Measurements from ENCODE around the gene MX1. TPM values are rescaled to one million over a fixed set of nuclear protein-coding genes. Genes with fewer than 3 reads are reported as not detected.

The MX1 gene
- total and polyA plus RNA-seq, 5 experiments from 2014 or later: 36.8 to 66.7 (median 61.4) TPM

DNA sequence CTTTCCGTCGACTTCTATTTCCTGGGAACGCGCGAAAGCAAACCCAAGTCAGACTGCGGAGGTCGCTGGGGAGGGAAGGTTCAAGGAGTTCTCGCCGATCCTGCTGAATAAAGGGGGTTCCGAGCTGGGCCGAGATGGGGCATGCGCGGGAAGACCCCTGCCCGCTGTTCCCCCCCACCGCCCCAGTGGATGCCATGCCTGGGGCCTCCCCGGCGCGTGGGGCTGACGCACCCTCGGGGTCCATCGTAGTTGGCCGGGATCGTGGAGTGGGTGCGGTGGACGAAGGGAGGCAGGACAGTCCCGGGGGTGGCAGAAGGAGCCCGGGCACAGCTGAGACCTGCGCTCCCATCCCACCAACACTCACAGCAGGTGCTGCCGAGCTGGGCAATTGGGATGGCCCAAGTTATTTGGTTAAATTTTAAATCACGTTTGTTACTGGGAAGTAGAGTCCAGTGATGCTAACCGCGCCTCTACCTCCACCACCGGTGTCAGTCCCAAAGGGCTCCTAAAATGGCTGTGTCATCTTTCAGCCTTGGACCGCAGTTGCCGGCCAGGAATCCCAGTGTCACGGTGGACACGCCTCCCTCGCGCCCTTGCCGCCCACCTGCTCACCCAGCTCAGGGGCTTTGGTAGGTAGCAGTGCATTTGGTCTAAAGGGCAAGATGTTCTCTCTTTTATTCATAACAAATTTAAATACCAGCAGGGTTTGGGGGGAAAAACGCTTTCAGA is 801 bp downstream of the MX1 start:
- H3K4me1 Mint-ChIP-seq: peaks cover 14 to 85% (median 40%) of the 10 kb centered on the region in 4 donors
- ATAC-seq: peak in 1 of 2 donors; percentile 13
- H3K27ac Mint-ChIP-seq: peak overlapping the region; percentile 91 to 99 (median 96)
- POLR2A ChIA-PET: interaction anchor here (0.7 to 6.7 kb wide), 4 partner anchors 58 to 144 kb away, joined by 3 to 61 read pairs (median 4); no protein-coding TSS in a partner anchor
- peak overlapping the region; percentile 93 to 98 (median 96) for H3K4me3 Mint-ChIP-seq
- peak in 6 of 10 donors; percentile 6 to 26 (median 11) for DNase-seq
- H3K36me3 Mint-ChIP-seq: peaks cover 4 to 33% (median 20%) of the 10 kb centered on the region in 3 donors
- no peaks in the 10 kb centered on the region for H3K27me3 Mint-ChIP-seq
- H3K9me3 Mint-ChIP-seq: no peaks in the 10 kb centered on the region

DNA sequence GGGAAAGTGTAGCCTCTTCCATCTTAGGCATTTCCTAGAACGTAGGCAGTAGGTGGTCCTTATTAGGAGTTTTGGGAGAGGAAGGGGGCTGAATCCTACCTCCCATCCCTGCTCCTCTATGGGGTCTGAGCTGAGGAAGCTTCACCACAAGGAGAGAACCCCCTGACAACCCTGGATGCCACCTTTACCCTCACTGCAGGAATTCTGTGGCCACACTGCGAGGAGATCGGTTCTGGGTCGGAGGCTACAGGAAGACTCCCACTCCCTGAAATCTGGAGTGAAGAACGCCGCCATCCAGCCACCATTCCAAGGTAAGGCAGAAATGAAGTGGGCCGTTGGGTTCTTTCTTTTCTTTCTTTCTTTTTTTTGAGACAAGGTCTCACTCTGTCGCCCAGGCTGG is 1.5 kb downstream of the MX1 start:
- Mint-ChIP-seq H3K9me3 (no peaks in the 10 kb centered on the region), H3K4me3 (peak overlapping the region; percentile 93 to 98 (median 96)), H3K4me1 (peaks cover 12 to 86% (median 41%) of the 10 kb centered on the region in 4 donors), H3K36me3 (peaks cover 9 to 40% (median 26%) of the 10 kb centered on the region in 3 donors), H3K27ac (peak overlapping the region; percentile 60 to 99 (median 96)), H3K27me3 (no peaks in the 10 kb centered on the region)
- DNase-seq: no peak
- POLR2A ChIA-PET: interaction anchor here (1.2 to 6.7 kb wide), 2 partner anchors 59 to 64 kb away, joined by 4 to 61 read pairs; no protein-coding TSS in a partner anchor
- ATAC-seq: no peak

DNA sequence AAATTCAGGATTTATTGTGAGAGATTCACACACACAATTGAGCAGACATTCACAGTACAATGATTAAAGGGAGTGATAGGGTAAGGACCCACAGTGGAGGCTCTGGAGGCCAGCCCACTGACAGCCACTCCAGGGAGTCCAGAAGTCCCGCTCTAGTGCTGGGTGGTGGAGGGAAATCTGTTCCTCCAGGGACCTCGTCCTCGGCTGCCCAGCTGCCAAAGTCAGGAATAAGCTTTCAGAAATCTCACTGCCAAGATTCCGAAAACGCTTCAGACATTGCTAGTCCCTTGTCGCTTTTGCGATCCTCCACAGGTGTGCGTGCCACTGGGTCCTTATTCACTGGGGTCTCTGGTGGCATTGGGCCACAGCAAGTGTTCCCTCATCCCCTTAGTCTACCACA is 2.3 kb downstream of the MX1 start:
- no peaks in the 10 kb centered on the region for H3K9me3 Mint-ChIP-seq
- peak overlapping the region in 9 of 10 donors; percentile 74 to 99 (median 96) for H3K27ac Mint-ChIP-seq
- peaks cover 11 to 85% (median 47%) of the 10 kb centered on the region in 4 donors for H3K4me1 Mint-ChIP-seq
- POLR2A ChIA-PET: interaction anchor here (6.7 kb wide), 1 partner anchor 59 kb away, joined by 61 read pairs; no protein-coding TSS in a partner anchor
- peaks cover 16 to 48% (median 34%) of the 10 kb centered on the region in 3 donors for H3K36me3 Mint-ChIP-seq
- H3K4me3 Mint-ChIP-seq: peak overlapping the region; percentile 43 to 98 (median 96)
- H3K27me3 Mint-ChIP-seq: no peaks in the 10 kb centered on the region
- ATAC-seq (no peak), DNase-seq (no peak)

DNA sequence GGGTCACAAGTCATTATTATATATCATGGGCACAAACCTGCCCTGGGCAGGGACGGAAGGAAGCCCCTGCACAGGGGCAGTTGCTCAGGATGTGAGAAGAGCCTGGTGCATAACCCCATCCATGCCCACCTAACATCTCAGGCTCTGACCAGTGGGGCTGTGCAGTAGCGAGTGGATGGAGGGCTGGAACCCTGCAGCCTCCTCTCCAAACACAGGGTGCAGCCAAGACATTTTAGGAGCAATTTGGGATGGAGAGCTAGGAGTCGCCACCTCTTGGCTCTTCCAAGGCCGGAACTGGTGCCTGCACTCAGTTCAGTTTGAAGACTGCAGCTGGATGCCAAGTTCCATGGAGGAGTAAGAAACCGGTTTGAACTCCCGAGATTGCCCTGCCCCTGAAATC is 2.8 kb downstream of the MX1 start:
- H3K4me3 Mint-ChIP-seq: peak overlapping the region in 5 of 10 donors; percentile 19 to 98 (median 96)
- no peak for ATAC-seq
- DNase-seq: no peak
- H3K27me3 Mint-ChIP-seq: no peaks in the 10 kb centered on the region
- H3K27ac Mint-ChIP-seq: peak overlapping the region in 4 of 10 donors; percentile 47 to 99 (median 96)
- H3K9me3 Mint-ChIP-seq: no peaks in the 10 kb centered on the region
- POLR2A ChIA-PET: interaction anchor here (6.7 kb wide), 1 partner anchor 60 kb away, joined by 61 read pairs; no protein-coding TSS in a partner anchor
- peaks cover 10 to 83% (median 44%) of the 10 kb centered on the region in 4 donors for H3K4me1 Mint-ChIP-seq
- H3K36me3 Mint-ChIP-seq: peaks cover 19 to 53% (median 39%) of the 10 kb centered on the region in 3 donors

DNA sequence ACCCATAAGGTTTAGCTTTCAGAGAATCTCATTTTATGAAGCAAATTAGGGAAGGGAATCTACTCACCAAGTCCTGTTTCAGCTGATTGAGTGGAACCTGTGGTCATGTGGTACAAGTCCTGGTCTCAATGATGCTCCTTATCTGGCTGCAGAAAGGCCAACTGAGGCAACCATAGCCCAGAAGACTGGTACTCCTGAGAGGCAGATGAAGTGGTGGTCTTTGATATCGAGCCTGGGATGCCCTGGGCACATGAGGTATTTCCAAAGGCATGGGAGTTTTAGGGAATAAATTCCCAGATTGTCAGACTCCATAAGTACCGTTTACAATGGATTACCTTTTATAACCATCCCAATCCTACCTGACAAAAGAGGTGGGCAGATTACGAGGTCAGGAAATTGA is 3.3 kb downstream of the MX1 start:
- Mint-ChIP-seq H3K36me3 (peaks cover 21 to 57% (median 44%) of the 10 kb centered on the region in 3 donors), H3K9me3 (peaks cover 0 to 4% (median 0%) of the 10 kb centered on the region in 9 donors), H3K4me1 (peaks cover 10 to 81% (median 44%) of the 10 kb centered on the region in 4 donors), H3K27ac (peak overlapping the region in 2 of 10 donors; percentile 40 to 96), H3K4me3 (peak overlapping the region in 1 of 10 donors; percentile 14), H3K27me3 (no peaks in the 10 kb centered on the region)
- ATAC-seq: no peak
- POLR2A ChIA-PET: no interaction called here
- no peak for DNase-seq

DNA sequence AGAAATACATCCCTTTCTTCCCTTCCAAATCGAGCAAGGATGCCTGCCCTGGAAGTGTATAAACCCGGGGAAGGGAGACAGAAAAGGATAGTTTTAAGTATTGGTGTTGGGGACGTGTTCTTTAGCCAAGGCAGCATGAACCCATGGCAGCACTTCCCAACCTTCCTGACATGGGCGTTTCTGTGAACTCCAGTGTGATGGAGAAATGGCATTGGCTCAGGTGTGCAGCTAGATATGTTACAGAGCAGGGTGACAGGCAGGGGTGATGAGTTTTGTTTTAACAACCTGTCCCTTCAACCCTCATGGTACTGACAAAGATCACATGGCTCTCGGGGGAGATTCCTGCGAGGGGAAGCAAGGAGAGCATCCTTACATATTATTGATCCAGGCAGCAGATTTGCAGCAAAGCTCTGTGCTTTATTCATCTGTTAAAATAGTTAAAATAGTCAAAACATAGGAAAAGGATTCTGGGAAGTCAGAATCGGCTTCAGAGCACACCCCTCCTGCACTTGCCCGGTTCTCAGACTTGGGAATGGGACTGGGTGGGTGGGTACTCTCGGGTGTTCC is 4.0 kb downstream of the MX1 start:
- Mint-ChIP-seq H3K27me3 (no peaks in the 10 kb centered on the region), H3K4me3 (peak overlapping the region in 1 of 10 donors; percentile 51), H3K4me1 (peaks cover 10 to 78% (median 43%) of the 10 kb centered on the region in 4 donors), H3K27ac (peak overlapping the region in 5 of 10 donors; percentile 11 to 81 (median 55)), H3K36me3 (peaks cover 28 to 64% (median 51%) of the 10 kb centered on the region in 3 donors), H3K9me3 (peaks cover 0 to 11% (median 4%) of the 10 kb centered on the region in 9 donors)
- POLR2A ChIA-PET: no interaction called here
- DNase-seq (no peak), ATAC-seq (no peak)

DNA sequence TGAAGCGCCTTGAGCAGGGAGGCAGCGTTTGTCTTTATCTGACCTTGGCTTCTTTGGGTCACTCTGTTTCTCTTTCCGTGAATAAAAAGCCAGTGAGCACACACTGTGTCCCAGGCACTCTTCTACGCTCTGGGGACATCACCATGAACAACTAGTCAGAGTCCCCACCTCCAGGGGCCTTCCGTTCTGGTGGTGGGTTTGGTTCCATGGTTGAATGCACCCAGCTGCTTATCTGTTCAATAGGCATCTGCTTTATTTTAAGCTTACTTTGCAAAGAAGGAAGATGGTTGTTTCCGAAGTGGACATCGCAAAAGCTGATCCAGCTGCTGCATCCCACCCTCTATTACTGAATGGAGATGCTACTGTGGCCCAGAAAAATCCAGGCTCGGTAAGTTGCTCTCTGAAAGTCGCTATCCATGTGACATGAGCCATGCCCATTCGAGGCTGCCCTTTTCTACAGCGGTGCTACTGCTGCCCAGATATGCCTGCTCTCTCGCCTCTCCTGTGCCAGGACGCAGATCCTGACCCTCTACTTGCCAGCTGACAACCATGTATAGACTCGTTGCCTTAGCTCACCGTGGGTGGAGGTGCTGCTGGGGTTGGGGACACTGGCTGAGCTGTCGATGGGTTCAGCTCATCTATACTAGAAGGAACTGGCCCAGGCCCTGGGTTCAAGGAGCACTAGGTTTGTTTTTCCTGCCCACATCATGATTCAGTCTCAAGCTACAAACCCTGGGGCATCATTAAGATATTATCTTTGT is 5.9 kb downstream of the MX1 start:
- H3K27ac Mint-ChIP-seq: peak overlapping the region in 4 of 10 donors; percentile 48 to 66 (median 54)
- peaks cover 5 to 68% (median 31%) of the 10 kb centered on the region in 4 donors for H3K4me1 Mint-ChIP-seq
- no peaks in the 10 kb centered on the region for H3K27me3 Mint-ChIP-seq
- peaks cover 0 to 15% (median 6%) of the 10 kb centered on the region in 9 donors for H3K9me3 Mint-ChIP-seq
- no peak for DNase-seq
- H3K4me3 Mint-ChIP-seq: peak overlapping the region in 1 of 10 donors; percentile 28
- H3K36me3 Mint-ChIP-seq: peaks cover 40 to 84% (median 70%) of the 10 kb centered on the region in 3 donors
- no peak for ATAC-seq
- POLR2A ChIA-PET: interaction anchor here (0.5 to 1.1 kb wide), 2 partner anchors 59 to 123 kb away, joined by 4 read pairs; no protein-coding TSS in a partner anchor

DNA sequence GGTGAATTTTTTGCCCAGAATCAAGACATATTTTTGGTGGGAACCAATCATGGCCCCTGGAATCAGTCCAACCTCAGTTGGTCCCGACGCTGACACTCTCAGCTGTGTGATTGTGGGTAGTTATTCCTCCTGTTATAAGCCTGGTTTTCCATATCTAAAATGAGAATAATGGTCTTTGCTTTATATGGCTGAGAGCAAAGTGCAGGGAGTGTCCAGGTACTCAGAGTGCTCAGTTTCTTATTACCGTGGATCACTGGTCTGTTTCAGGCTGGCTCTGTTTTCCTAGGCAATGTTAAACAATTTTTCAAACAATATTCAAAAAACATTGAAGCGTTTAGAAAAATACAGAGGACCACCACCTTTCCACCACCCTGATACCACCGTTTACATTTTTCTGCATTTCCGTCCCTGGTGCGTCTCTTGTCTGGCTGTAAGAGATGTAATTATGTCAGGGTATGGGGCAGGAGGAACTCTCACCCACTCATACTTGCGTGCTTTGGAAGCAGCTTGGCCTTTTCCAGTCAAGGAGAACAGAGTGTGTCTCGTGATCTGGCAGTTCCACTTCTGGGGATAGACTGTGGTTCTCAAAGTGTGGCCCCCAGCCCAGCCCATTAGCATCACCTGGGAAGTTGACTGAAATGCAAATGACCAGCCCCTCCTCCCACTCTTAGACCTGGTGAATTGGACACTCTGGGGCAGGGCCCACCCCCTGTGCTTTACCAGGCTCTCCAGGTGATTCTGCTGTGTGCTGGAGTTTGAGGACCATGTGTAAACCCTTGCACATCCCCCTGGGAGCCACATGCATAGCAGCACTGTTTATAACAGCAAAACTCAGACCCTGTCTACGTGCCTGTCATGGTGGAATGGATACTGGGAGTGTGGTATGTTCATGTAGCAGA is 6.8 kb downstream of the MX1 start:
- Mint-ChIP-seq H3K4me1 (peaks cover 5 to 63% (median 23%) of the 10 kb centered on the region in 4 donors), H3K4me3 (peak overlapping the region in 1 of 10 donors; percentile 10), H3K27me3 (no peaks in the 10 kb centered on the region), H3K27ac (no peak overlapping the region), H3K36me3 (peaks cover 40 to 92% (median 71%) of the 10 kb centered on the region in 3 donors), H3K9me3 (peaks cover 0 to 15% (median 6%) of the 10 kb centered on the region in 9 donors)
- no peak for DNase-seq
- POLR2A ChIA-PET: interaction anchor here (0.5 kb wide), 1 partner anchor 124 kb away, joined by 4 read pairs; no protein-coding TSS in a partner anchor
- ATAC-seq: no peak

DNA sequence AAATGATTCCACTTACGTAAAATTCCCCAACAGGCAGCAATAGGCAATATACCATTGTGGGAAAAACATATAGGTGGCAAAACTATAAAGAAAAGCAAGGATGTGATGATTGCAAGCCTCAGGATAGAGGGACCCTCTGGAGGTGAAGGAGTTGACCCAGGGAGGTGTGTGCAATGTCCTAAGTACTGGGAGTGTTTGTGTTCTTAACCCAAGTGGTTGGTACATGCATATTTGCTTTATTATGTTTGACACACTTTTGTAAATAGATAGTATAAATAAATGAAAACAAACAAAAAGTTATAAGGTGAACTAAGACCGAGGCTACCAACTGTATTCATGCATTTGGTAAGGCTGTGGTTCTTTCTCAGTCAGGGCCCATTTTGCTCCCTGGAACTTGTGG is 7.5 kb downstream of the MX1 start:
- no peaks in the 10 kb centered on the region for H3K27me3 Mint-ChIP-seq
- H3K4me3 Mint-ChIP-seq: no peak overlapping the region
- H3K36me3 Mint-ChIP-seq: peaks cover 40 to 93% (median 73%) of the 10 kb centered on the region in 3 donors
- no peak for DNase-seq
- peaks cover 3 to 57% (median 18%) of the 10 kb centered on the region in 4 donors for H3K4me1 Mint-ChIP-seq
- POLR2A ChIA-PET: no interaction called here
- no peak for ATAC-seq
- H3K27ac Mint-ChIP-seq: no peak overlapping the region
- peaks cover 0 to 15% (median 6%) of the 10 kb centered on the region in 9 donors for H3K9me3 Mint-ChIP-seq

DNA sequence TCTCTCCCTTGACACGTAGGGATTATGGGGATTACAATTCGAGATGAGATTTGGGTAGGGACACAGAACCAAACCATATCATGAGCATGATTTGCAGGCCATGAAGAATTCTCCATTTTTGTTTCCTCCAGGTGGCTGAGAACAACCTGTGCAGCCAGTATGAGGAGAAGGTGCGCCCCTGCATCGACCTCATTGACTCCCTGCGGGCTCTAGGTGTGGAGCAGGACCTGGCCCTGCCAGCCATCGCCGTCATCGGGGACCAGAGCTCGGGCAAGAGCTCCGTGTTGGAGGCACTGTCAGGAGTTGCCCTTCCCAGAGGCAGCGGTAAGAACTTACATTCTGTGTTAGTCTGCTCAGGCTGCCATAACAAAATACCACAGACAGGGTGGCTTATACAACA is 9.7 kb downstream of the MX1 start:
- Mint-ChIP-seq H3K36me3 (peaks cover 36 to 95% (median 77%) of the 10 kb centered on the region in 3 donors), H3K9me3 (peaks cover 0 to 15% (median 6%) of the 10 kb centered on the region in 9 donors), H3K27ac (peak overlapping the region in 1 of 10 donors; percentile 24), H3K4me3 (no peak overlapping the region), H3K27me3 (no peaks in the 10 kb centered on the region), H3K4me1 (peaks cover 0 to 37% (median 12%) of the 10 kb centered on the region in 4 donors)
- POLR2A ChIA-PET: no interaction called here
- ATAC-seq (no peak), DNase-seq (no peak)

DNA sequence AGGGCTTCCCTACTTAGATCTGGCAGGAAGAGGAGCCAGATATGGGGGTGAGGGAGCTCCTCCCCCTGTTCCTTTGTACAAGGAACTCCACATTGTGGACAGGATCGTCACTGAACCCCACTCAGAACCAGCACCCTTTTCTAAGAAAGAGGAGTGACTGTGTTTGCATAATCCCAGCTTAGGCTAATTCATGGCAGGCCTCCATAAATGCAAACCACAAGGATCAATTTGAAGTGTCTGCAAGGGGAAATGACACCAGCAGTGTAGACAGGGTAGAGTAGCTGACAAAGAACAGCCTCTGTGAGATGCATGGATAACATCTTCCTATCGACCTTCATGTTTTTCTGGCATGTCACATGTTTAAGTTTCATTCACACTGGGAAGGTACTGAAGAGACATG is 11.7 kb downstream of the MX1 start:
- DNase-seq: no peak
- Mint-ChIP-seq H3K4me1 (peaks cover 0 to 20% (median 8%) of the 10 kb centered on the region in 4 donors), H3K36me3 (peaks cover 29 to 95% (median 66%) of the 10 kb centered on the region in 3 donors), H3K27me3 (no peaks in the 10 kb centered on the region), H3K9me3 (peaks cover 0 to 15% (median 6%) of the 10 kb centered on the region in 9 donors), H3K4me3 (no peak overlapping the region), H3K27ac (peak overlapping the region in 2 of 10 donors; percentile 41 to 51)
- no peak for ATAC-seq
- POLR2A ChIA-PET: no interaction called here

Measured in naive thymus-derived CD8-positive, alpha-beta T cell (primary cell).